ENCODE results near the gene ADGRE3. TPM values are rescaled to one million over a fixed set of nuclear protein-coding genes. Genes with fewer than 3 reads are reported as not detected.
A peak's percentile ranks its signal among the peaks of the same experiment; 100 is the strongest.

The ADGRE3 gene
- total RNA-seq, 3 donors from 2014 or later = 0.24 TPM; not detected in 2

- Histone ChIP-seq H3K4me3 (no peak overlapping the region), H3K9me3 (no peaks in the 10 kb centered on the region), H3K36me3 (ENCODE audit: low read depth) (no peaks in the 10 kb centered on the region), H3K4me1 (ENCODE audit: low read depth) (peaks cover 15% of the 10 kb centered on the region)
- TF ChIP-seq, protein P1, sequence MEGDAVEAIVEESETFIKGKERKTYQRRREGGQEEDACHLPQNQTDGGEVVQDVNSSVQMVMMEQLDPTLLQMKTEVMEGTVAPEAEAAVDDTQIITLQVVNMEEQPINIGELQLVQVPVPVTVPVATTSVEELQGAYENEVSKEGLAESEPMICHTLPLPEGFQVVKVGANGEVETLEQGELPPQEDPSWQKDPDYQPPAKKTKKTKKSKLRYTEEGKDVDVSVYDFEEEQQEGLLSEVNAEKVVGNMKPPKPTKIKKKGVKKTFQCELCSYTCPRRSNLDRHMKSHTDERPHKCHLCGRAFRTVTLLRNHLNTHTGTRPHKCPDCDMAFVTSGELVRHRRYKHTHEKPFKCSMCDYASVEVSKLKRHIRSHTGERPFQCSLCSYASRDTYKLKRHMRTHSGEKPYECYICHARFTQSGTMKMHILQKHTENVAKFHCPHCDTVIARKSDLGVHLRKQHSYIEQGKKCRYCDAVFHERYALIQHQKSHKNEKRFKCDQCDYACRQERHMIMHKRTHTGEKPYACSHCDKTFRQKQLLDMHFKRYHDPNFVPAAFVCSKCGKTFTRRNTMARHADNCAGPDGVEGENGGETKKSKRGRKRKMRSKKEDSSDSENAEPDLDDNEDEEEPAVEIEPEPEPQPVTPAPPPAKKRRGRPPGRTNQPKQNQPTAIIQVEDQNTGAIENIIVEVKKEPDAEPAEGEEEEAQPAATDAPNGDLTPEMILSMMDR (IDR thresholded peaks at IDR 0.05) = no peak
- no peak for ATAC-seq
- intact Hi-C loops (cut with DNase I, micrococcal nuclease) = loop anchor here in 1 of 2 donors (10.0 kb wide), 1 partner anchor 119 kb away; the partner anchor contains the start of gene ZNF333
- DNase-seq = no peak
Observed at GRCh38 chr19:14575428-14575980, 99.1 kb downstream of the ADGRE3 start.

- TF ChIP-seq, protein P1 (IDR thresholded peaks at IDR 0.05) = peak; percentile 68
- Histone ChIP-seq H3K4me1 (ENCODE audit: low read depth) (peaks cover 28% of the 10 kb centered on the region), H3K9me3 (no peaks in the 10 kb centered on the region), H3K4me3 (peak within 1 kb of the TSS; percentile 50), H3K36me3 (ENCODE audit: low read depth) (no peaks in the 10 kb centered on the region)
- peak; percentile 91 to 94 (median 92) for DNase-seq
- ATAC-seq = peak; percentile 96
- intact Hi-C loops (cut with DNase I, micrococcal nuclease) = loop anchor here (5.0 to 10.0 kb wide), 2 partner anchors 115 to 123 kb away; partner anchors contain the start of gene ZNF333 (in 1 of the 2)
Observed at GRCh38 chr19:14571695-14572490, 102.8 kb downstream of the ADGRE3 start, which contains the start of gene NDUFB7. NDUFB7 (minus strand) TSS chr19:14572066; CDS start chr19:14572000, 66 bp downstream.

DNA sequence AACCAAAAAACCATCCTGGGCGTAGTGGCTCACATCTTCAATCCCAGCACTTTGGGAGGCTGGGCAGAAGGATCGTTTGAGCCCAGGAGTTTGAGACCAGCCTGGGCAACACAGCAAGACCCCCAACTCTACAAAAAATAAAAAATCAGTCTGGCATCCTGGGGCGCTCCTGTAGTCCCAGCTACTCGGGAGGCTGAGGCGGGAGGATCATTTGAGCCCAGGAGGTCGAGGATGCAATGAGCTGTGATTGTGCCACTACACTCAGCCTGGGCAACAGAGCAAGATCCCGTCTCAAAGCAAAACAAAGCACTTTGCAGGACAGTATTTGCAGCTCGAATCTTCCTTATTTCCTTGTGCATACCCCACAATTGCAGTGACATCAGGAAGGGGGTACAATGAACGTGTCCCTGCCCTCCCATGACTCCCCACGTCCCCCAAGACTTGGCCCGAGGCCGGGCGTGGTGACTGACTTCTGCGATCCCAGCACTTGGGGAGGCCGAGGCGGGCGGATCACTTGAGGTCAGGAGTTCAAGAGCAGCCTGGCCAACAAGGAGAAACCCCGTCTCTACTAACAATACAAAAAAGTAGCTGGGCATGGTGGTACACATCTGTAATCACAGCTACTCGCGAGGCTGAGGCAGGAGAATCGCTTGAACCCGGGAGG is 103.6 kb downstream of the ADGRE3 start:
- intact Hi-C loops (cut with DNase I, micrococcal nuclease) = loop anchor here (5.0 to 10.0 kb wide), 2 partner anchors 116 to 124 kb away; partner anchors contain the start of gene ZNF333 (in 1 of the 2)
- Histone ChIP-seq H3K36me3 (ENCODE audit: low read depth) (no peaks in the 10 kb centered on the region), H3K4me1 (ENCODE audit: low read depth) (peaks cover 28% of the 10 kb centered on the region), H3K9me3 (no peaks in the 10 kb centered on the region), H3K4me3 (peak overlapping the region; percentile 50)
- ATAC-seq (no peak), DNase-seq (peak in 1 of 3 donors; percentile 56)
- TF ChIP-seq, protein P1 (IDR thresholded peaks at IDR 0.05) = no peak

Other genes with a start within 250 kb of the ADGRE3 start
- 100 to 1,000 TPM in 1 of 3 donors, 10 to 100 TPM in 2; 30.1 to 117 (median 42.0) TPM for gene PKN1, start 241.5 kb downstream of the ADGRE3 start, total RNA-seq
- 1 to 10 TPM in 1 of 3 donors, under 1 TPM in 2; 0.41 to 1.2 (median 0.63) TPM for gene PTGER1, start 199.5 kb downstream of the ADGRE3 start, total RNA-seq
- gene GIPC1, start 178.7 kb downstream of the ADGRE3 start, total RNA-seq = 100 to 1,000 TPM; 199 to 374 (median 300) TPM
- 100 to 1,000 TPM; 104 to 110 (median 107) TPM for gene DNAJB1, start 156.4 kb downstream of the ADGRE3 start, total RNA-seq
- gene TECR, start 145.2 kb downstream of the ADGRE3 start, total RNA-seq = 100 to 1,000 TPM in 2 of 3 donors, 10 to 100 TPM in 1; 94.4 to 155 (median 141) TPM
- gene NDUFB7, start 102.8 kb downstream of the ADGRE3 start, total RNA-seq = 100 to 1,000 TPM; 172 to 255 (median 241) TPM
- gene CLEC17A, start 91.8 kb downstream of the ADGRE3 start, total RNA-seq = under 1 TPM in 2 of 3 donors, not detected in 1; 0.29 to 0.34 TPM
- gene ZNF333, start 15.2 kb upstream of the ADGRE3 start, total RNA-seq = 10 to 100 TPM in 2 of 3 donors, 1 to 10 TPM in 1; 8.7 to 25.9 (median 10.7) TPM
- 1 to 10 TPM; 1.1 to 4.2 (median 1.9) TPM for gene ADGRE2, start 103.7 kb upstream of the ADGRE3 start, total RNA-seq
- gene OR7A5, start 160.3 kb upstream of the ADGRE3 start, total RNA-seq = not detected
- not detected for gene OR7C1, start 160.3 kb upstream of the ADGRE3 start, total RNA-seq
- not detected for gene OR7A10, start 174.1 kb upstream of the ADGRE3 start, total RNA-seq
- not detected for gene OR7A17, start 211.3 kb upstream of the ADGRE3 start, total RNA-seq